ENCODE results near the gene IL32. TPM values are rescaled to one million over a fixed set of nuclear protein-coding genes. Genes with fewer than 3 reads are reported as not detected.

IL32 gene
- polyA plus RNA-seq, 1 donor = 174 TPM

GRCh38 chr16:3038256-3038655, 27.2 kb upstream of the IL32 start:
- H3K27ac ChIP-seq (ENCODE audit: low read length) = no peak overlapping the region
- no peaks in the 10 kb centered on the region for H3K36me3 ChIP-seq (ENCODE audit: control insufficient read depth, insufficient read depth, low read length)
- peaks cover 51% of the 10 kb centered on the region for H3K27me3 ChIP-seq (ENCODE audit: control insufficient read depth, insufficient read depth, low read length)
- DNase-seq = peak; percentile 65 to 82
- WGBS (ENCODE audit: insufficient coverage, low lambda C conversion rate) = no CpG with 5 or more reads among the region's 11 CpGs
- no peaks in the 10 kb centered on the region for H3K9me3 ChIP-seq (ENCODE audit: control insufficient read depth, low read depth, low read length)
- H3K4me3 ChIP-seq (ENCODE audit: low read length) = no peak overlapping the region
- H3K4me1 ChIP-seq (ENCODE audit: control insufficient read depth, insufficient read depth, low read length) = peaks cover 18% of the 10 kb centered on the region

DNA sequence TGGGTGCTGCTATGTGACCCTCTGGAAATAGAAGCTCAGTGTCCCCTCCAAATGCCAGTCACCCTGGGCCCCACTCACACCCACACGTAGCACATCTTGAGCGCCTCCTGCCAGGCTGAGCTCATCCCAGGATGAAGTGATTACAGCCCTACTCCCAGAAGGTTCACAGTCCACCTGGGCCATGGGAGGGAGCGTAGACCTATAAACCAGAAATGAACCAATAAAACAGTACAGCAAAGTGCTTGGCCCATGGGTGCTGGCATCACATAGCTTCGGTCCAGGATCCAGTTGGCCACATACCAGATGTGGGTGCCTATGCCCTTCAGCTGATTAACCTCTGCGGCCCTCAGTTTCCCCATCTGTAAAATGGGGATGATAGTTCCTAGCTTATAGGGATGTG, 26.5 kb upstream of the IL32 start:
- WGBS (ENCODE audit: insufficient coverage, low lambda C conversion rate) = no CpG with 5 or more reads among the region's 5 CpGs
- peak; percentile 68 to 80 for DNase-seq
- Histone ChIP-seq H3K36me3 (ENCODE audit: control insufficient read depth, insufficient read depth, low read length) (no peaks in the 10 kb centered on the region), H3K4me1 (ENCODE audit: control insufficient read depth, insufficient read depth, low read length) (peaks cover 18% of the 10 kb centered on the region), H3K9me3 (ENCODE audit: control insufficient read depth, low read depth, low read length) (no peaks in the 10 kb centered on the region), H3K4me3 (ENCODE audit: low read length) (no peak overlapping the region), H3K27me3 (ENCODE audit: control insufficient read depth, insufficient read depth, low read length) (peaks cover 57% of the 10 kb centered on the region), H3K27ac (ENCODE audit: low read length) (peak overlapping the region; percentile 21)

DNA sequence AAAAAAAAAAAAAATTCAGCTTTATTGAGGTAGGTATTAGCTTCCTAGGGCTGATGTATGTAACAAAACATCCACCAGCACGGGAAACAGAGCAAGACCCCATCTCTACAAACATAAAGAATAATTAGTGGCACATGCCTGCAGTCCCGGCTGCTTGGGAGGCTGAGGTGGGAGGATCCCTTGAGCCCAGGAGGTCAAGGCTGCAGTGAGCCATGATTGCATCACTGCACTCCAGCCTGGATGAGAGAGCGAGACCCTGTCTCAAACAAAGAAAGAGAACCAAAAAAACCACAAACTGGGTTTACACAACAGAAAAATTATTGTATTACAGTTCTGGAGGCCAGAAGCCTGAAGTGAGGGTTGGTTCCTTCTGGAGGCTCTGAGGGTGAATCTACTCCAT, 23.1 kb upstream of the IL32 start:
- peaks cover 25% of the 10 kb centered on the region for H3K4me1 ChIP-seq (ENCODE audit: control insufficient read depth, insufficient read depth, low read length)
- peaks cover 66% of the 10 kb centered on the region for H3K27me3 ChIP-seq (ENCODE audit: control insufficient read depth, insufficient read depth, low read length)
- WGBS (ENCODE audit: insufficient coverage, low lambda C conversion rate) = no CpG with 5 or more reads among the region's 3 CpGs
- H3K9me3 ChIP-seq (ENCODE audit: control insufficient read depth, low read depth, low read length) = peaks cover 15% of the 10 kb centered on the region
- DNase-seq = no peak
- H3K27ac ChIP-seq (ENCODE audit: low read length) = no peak overlapping the region
- no peak overlapping the region for H3K4me3 ChIP-seq (ENCODE audit: low read length)
- no peaks in the 10 kb centered on the region for H3K36me3 ChIP-seq (ENCODE audit: control insufficient read depth, insufficient read depth, low read length)

DNA sequence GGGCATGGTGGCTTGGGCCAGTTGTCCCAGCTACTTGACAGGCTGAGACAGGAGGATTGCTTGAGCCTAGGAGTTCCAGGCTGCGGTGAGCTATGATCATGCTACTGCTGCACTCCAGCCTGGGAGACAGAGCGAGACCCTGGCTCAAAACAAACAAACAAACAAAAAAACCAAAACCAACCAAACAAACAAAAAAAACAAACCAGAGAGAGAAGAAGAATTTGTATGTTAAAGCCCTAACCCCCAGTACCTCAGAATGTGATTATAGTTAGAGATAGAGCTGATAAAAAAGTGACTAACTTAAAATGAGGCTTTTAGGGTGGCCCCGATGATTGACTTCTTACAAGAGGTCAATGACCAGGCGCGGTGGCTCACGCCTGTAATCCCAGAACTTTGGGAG, 20.7 kb upstream of the IL32 start:
- peaks cover 9% of the 10 kb centered on the region for H3K4me1 ChIP-seq (ENCODE audit: control insufficient read depth, insufficient read depth, low read length)
- peaks cover 83% of the 10 kb centered on the region for H3K27me3 ChIP-seq (ENCODE audit: control insufficient read depth, insufficient read depth, low read length)
- WGBS (ENCODE audit: insufficient coverage, low lambda C conversion rate) = 80% methylated on average over 1 of the region's 6 CpGs
- peaks cover 16% of the 10 kb centered on the region for H3K9me3 ChIP-seq (ENCODE audit: control insufficient read depth, low read depth, low read length)
- H3K27ac ChIP-seq (ENCODE audit: low read length) = no peak overlapping the region
- no peak overlapping the region for H3K4me3 ChIP-seq (ENCODE audit: low read length)
- no peaks in the 10 kb centered on the region for H3K36me3 ChIP-seq (ENCODE audit: control insufficient read depth, insufficient read depth, low read length)
- no peak for DNase-seq

DNA sequence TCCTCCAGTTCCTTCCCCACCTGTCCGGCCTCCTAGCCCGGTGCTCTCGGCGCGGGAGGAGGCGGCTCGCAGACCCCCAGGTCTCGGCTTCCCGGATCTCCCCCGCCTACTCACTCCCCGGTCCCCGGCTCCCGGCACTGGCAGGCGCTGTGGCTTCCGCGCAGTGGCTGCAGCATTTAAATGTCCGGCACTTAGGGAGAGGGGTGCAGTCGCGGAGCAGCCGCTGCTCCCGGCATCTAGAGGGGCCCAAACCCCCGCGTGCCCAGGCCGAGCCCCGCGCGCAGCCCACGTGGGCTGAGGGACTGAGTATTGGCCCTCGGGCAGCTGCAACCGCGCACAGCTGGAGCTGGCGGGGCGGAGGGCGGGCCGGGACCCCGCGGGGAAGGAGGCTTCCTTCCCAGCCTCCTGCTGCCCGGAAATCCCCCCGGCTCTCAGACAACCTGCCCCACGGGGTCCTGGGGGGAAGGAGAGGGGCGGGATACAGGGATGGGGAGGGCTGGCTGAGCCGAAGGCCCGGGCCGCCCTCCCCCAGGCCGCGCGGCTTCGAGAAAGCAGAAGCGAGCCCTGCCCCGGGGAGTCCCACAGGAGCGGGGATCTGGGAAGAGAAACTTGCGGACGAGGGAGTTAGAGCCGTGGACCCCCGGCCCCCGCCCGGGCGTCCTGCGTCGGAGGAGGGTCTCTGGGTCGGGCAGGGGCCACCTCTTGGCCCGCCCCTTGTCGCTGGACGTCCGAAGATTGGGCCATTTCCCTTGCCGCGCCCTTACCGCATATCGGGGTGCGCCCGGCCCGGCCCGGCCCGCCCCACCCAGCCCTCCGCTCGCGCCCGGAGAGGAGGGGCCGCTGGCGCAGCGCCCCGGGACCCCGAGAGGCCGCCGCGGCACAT, 19.4 kb upstream of the IL32 start, which contains the start of gene MMP25:
Gene MMP25 (plus strand): TSS at position 804 of the 883 bp plus-strand sequence. CDS start 357 bp downstream, outside the sequence.
- no CpG with 5 or more reads among the region's 86 CpGs for WGBS (ENCODE audit: insufficient coverage, low lambda C conversion rate)
- Histone ChIP-seq H3K27ac (ENCODE audit: low read length) (no peak within 1 kb of the TSS), H3K36me3 (ENCODE audit: control insufficient read depth, insufficient read depth, low read length) (no peaks in the 10 kb centered on the region), H3K4me1 (ENCODE audit: control insufficient read depth, insufficient read depth, low read length) (peaks cover 9% of the 10 kb centered on the region), H3K9me3 (ENCODE audit: control insufficient read depth, low read depth, low read length) (peaks cover 16% of the 10 kb centered on the region), H3K27me3 (ENCODE audit: control insufficient read depth, insufficient read depth, low read length) (peaks cover 91% of the 10 kb centered on the region), H3K4me3 (ENCODE audit: low read length) (peak within 1 kb of the TSS; percentile 31)
- DNase-seq = peak in 1 of 2 donors; percentile 27

DNA sequence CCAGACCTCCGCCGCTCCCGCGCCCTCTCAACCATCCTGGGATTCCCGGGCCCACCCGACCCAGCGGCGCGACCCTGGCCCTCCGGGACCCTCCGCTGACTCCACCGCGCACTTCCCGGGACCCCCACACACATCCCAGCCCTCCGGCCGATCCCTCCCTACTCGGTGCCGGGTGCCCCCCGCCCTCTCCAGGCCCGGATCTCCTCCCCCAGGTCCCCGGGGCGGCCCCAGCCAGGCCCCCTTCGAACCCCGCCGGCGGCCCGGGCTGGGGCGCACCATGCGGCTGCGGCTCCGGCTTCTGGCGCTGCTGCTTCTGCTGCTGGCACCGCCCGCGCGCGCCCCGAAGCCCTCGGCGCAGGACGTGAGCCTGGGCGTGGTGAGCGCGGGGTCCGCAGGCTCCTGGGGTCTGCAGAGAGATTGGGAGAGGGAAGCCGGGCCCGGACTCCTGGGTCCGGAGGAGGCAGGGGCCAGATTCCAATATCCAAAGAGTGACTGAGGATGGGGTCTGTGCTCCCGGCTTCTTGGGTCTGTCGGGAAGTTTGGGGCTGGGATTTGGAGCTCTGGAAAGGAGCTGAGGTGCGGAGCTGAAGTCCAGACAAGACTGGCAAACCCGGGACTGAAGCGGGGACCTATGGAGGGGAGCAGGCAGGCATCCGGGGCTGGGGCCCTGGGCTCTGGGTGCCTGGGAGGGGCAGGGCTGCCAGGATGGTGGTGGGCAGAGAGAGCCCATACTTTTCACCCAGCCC, 18.6 kb upstream of the IL32 start:
- Histone ChIP-seq H3K36me3 (ENCODE audit: control insufficient read depth, insufficient read depth, low read length) (no peaks in the 10 kb centered on the region), H3K4me3 (ENCODE audit: low read length) (no peak overlapping the region), H3K27me3 (ENCODE audit: control insufficient read depth, insufficient read depth, low read length) (peaks cover 86% of the 10 kb centered on the region), H3K9me3 (ENCODE audit: control insufficient read depth, low read depth, low read length) (peaks cover 16% of the 10 kb centered on the region), H3K4me1 (ENCODE audit: control insufficient read depth, insufficient read depth, low read length) (peaks cover 9% of the 10 kb centered on the region), H3K27ac (ENCODE audit: low read length) (no peak overlapping the region)
- DNase-seq = no peak
- no CpG with 5 or more reads among the region's 54 CpGs for WGBS (ENCODE audit: insufficient coverage, low lambda C conversion rate)

- no CpG with 5 or more reads among the region's 13 CpGs for WGBS (ENCODE audit: insufficient coverage, low lambda C conversion rate)
- Histone ChIP-seq H3K4me3 (ENCODE audit: low read length) (no peak overlapping the region), H3K27ac (ENCODE audit: low read length) (no peak overlapping the region), H3K9me3 (ENCODE audit: control insufficient read depth, low read depth, low read length) (peaks cover 16% of the 10 kb centered on the region), H3K4me1 (ENCODE audit: control insufficient read depth, insufficient read depth, low read length) (peaks cover 9% of the 10 kb centered on the region), H3K36me3 (ENCODE audit: control insufficient read depth, insufficient read depth, low read length) (no peaks in the 10 kb centered on the region), H3K27me3 (ENCODE audit: control insufficient read depth, insufficient read depth, low read length) (peaks cover 85% of the 10 kb centered on the region)
- DNase-seq = no peak
These were observed 18.1 kb upstream of the IL32 start for GRCh38 chr16:3047387-3047720.

DNA sequence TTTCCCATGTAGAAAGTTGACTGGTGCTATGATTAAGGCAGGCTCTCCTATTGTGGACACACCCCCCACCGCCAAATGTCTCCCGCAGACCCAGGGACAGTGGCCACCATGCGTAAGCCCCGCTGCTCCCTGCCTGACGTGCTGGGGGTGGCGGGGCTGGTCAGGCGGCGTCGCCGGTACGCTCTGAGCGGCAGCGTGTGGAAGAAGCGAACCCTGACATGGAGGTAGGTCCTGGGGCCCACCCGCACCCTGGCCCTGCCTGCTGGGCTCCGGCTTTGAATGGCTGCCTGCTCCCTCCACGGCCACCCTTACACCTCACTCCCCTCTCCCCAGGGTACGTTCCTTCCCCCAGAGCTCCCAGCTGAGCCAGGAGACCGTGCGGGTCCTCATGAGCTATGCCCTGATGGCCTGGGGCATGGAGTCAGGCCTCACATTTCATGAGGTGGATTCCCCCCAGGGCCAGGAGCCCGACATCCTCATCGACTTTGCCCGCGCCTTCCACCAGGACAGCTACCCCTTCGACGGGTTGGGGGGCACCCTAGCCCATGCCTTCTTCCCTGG, 15.4 kb upstream of the IL32 start:
- Histone ChIP-seq H3K27ac (ENCODE audit: low read length) (no peak overlapping the region), H3K27me3 (ENCODE audit: control insufficient read depth, insufficient read depth, low read length) (peaks cover 59% of the 10 kb centered on the region), H3K4me1 (ENCODE audit: control insufficient read depth, insufficient read depth, low read length) (peaks cover 9% of the 10 kb centered on the region), H3K36me3 (ENCODE audit: control insufficient read depth, insufficient read depth, low read length) (no peaks in the 10 kb centered on the region), H3K9me3 (ENCODE audit: control insufficient read depth, low read depth, low read length) (peaks cover 16% of the 10 kb centered on the region), H3K4me3 (ENCODE audit: low read length) (no peak overlapping the region)
- WGBS (ENCODE audit: insufficient coverage, low lambda C conversion rate) = 100% methylated on average over 3 of the region's 26 CpGs
- no peak for DNase-seq

- no peak overlapping the region for H3K27ac ChIP-seq (ENCODE audit: low read length)
- WGBS (ENCODE audit: insufficient coverage, low lambda C conversion rate) = 72% methylated on average over 4 of the region's 5 CpGs
- H3K27me3 ChIP-seq (ENCODE audit: control insufficient read depth, insufficient read depth, low read length) = peaks cover 54% of the 10 kb centered on the region
- H3K4me1 ChIP-seq (ENCODE audit: control insufficient read depth, insufficient read depth, low read length) = peaks cover 9% of the 10 kb centered on the region
- no peak for DNase-seq
- peaks cover 12% of the 10 kb centered on the region for H3K9me3 ChIP-seq (ENCODE audit: control insufficient read depth, low read depth, low read length)
- no peak overlapping the region for H3K4me3 ChIP-seq (ENCODE audit: low read length)
- H3K36me3 ChIP-seq (ENCODE audit: control insufficient read depth, insufficient read depth, low read length) = no peaks in the 10 kb centered on the region
These were observed 15.0 kb upstream of the IL32 start for GRCh38 chr16:3050487-3050886.

DNA sequence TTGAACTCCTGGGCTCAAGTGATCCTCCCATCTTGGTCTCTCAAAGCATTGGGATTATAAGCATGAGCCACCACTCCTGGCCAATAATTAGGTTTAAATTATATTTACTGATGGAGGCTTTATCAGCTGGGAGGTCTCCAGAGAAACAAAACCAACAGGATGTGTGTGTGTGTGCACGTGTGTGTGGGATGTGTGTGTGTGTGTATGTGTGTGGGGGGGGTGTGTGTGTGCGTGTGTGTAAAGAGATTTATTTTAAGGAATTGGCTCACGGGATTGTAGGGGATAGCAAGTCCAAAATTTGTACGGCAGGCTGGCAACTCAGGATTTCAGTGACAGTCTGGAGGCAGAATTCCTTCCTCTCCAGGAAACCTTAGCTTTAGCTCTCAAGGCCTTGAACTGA, 14.4 kb upstream of the IL32 start:
- H3K27me3 ChIP-seq (ENCODE audit: control insufficient read depth, insufficient read depth, low read length) = peaks cover 49% of the 10 kb centered on the region
- no peak overlapping the region for H3K4me3 ChIP-seq (ENCODE audit: low read length)
- H3K27ac ChIP-seq (ENCODE audit: low read length) = no peak overlapping the region
- H3K36me3 ChIP-seq (ENCODE audit: control insufficient read depth, insufficient read depth, low read length) = no peaks in the 10 kb centered on the region
- no peak for DNase-seq
- peaks cover 7% of the 10 kb centered on the region for H3K9me3 ChIP-seq (ENCODE audit: control insufficient read depth, low read depth, low read length)
- no CpG with 5 or more reads among the region's 4 CpGs for WGBS (ENCODE audit: insufficient coverage, low lambda C conversion rate)
- peaks cover 5% of the 10 kb centered on the region for H3K4me1 ChIP-seq (ENCODE audit: control insufficient read depth, insufficient read depth, low read length)
